ENCODE results near the gene KHNYN.

KHNYN gene

GRCh38 chr14:24411443-24412389, 18.0 kb upstream of the KHNYN start:
- Histone ChIP-seq H3K18ac (ENCODE audit: low read length) (no peak overlapping the region), H2BK5ac (ENCODE audit: low read length) (no peak overlapping the region), H3K27ac (replicated peaks; ENCODE audit: low read length) (no peak overlapping the region), H2AK5ac (ENCODE audit: low read depth, low read length) (no peak overlapping the region), H2AFZ (ENCODE audit: low read length) (no peak overlapping the region), H4K91ac (ENCODE audit: low read depth, low read length, poor library complexity) (no peak overlapping the region), H2BK15ac (ENCODE audit: low read length) (no peak overlapping the region), H3K79me1 (ENCODE audit: low read depth, low read length) (peaks cover 1% of the 10 kb centered on the region), H3K14ac (ENCODE audit: low read length) (no peak overlapping the region), H2BK120ac (ENCODE audit: low read depth, low read length) (no peak overlapping the region), H3K27me3 (ENCODE audit: control insufficient read depth in 3 of 3, insufficient read depth in 3 of 3, low read depth in 1 of 3, low read length in 3 of 3) (peaks cover 0 to 32% (median 0%) of the 10 kb centered on the region in 3 experiments), H3K36me3 (replicated peaks in 1 of 2; ENCODE audit: control insufficient read depth in 2 of 2, insufficient read depth in 2 of 2, low read length in 2 of 2) (peaks cover 0 to 23% of the 10 kb centered on the region in 2 donors), H2BK12ac (ENCODE audit: low read length) (peak overlapping the region; percentile 16), H3K23ac (ENCODE audit: low read depth, low read length, poor library complexity) (no peak overlapping the region), H3K4me3 (ENCODE audit: low read length in 2 of 2) (no peak overlapping the region), H4K8ac (ENCODE audit: low read depth, low read length) (no peak overlapping the region), H3K9me3 (replicated peaks in 1 of 2; ENCODE audit: control insufficient read depth in 2 of 2, insufficient read depth in 1 of 2, low read depth in 1 of 2, low read length in 2 of 2) (no peaks in the 10 kb centered on the region), H3K9ac (ENCODE audit: low read depth, low read length, poor library complexity) (no peak overlapping the region), H3K4me2 (ENCODE audit: insufficient read depth, low read length, poor library complexity, severe bottlenecking) (no peak overlapping the region), H3K4me1 (ENCODE audit: control insufficient read depth in 2 of 2, insufficient read depth in 1 of 2, low read depth in 1 of 2, low read length in 2 of 2) (no peaks in the 10 kb centered on the region), H3K4ac (ENCODE audit: low read length) (no peak overlapping the region)
- DNase-seq (ENCODE audit: low spot score) = peak; percentile 23
- WGBS, 2 donors (ENCODE audit: extremely low coverage in 2 of 2, insufficient read length in 2 of 2, insufficient replicate concordance in 1 of 2) = no CpG with 5 or more reads among the region's 16 CpGs

GRCh38 chr14:24414077-24414476, 15.7 kb upstream of the KHNYN start:
- no peak overlapping the region for H2AK5ac ChIP-seq (ENCODE audit: low read depth, low read length)
- H3K4me1 ChIP-seq (ENCODE audit: control insufficient read depth in 2 of 2, insufficient read depth in 1 of 2, low read depth in 1 of 2, low read length in 2 of 2) = no peaks in the 10 kb centered on the region
- no peak overlapping the region for H2BK15ac ChIP-seq (ENCODE audit: low read length)
- no peak for DNase-seq (ENCODE audit: low spot score)
- H2AFZ ChIP-seq (ENCODE audit: low read length) = no peak overlapping the region
- H3K27ac ChIP-seq (replicated peaks; ENCODE audit: low read length) = no peak overlapping the region
- H3K23ac ChIP-seq (ENCODE audit: low read depth, low read length, poor library complexity) = no peak overlapping the region
- H2BK5ac ChIP-seq (ENCODE audit: low read length) = no peak overlapping the region
- peaks cover 0 to 38% (median 0%) of the 10 kb centered on the region in 3 experiments for H3K27me3 ChIP-seq (ENCODE audit: control insufficient read depth in 3 of 3, insufficient read depth in 3 of 3, low read depth in 1 of 3, low read length in 3 of 3)
- whole genome bisulfite sequencing, 2 donors (ENCODE audit: extremely low coverage in 2 of 2, insufficient read length in 2 of 2, insufficient replicate concordance in 1 of 2) = no CpG with 5 or more reads among the region's 1 CpG
- H3K79me1 ChIP-seq (ENCODE audit: low read depth, low read length) = peaks cover 1% of the 10 kb centered on the region
- H3K9me3 ChIP-seq (replicated peaks in 1 of 2; ENCODE audit: control insufficient read depth in 2 of 2, insufficient read depth in 1 of 2, low read depth in 1 of 2, low read length in 2 of 2) = no peaks in the 10 kb centered on the region
- H2BK12ac ChIP-seq (ENCODE audit: low read length) = no peak overlapping the region
- H3K18ac ChIP-seq (ENCODE audit: low read length) = no peak overlapping the region
- no peak overlapping the region for H3K4ac ChIP-seq (ENCODE audit: low read length)
- H4K91ac ChIP-seq (ENCODE audit: low read depth, low read length, poor library complexity) = no peak overlapping the region
- H4K8ac ChIP-seq (ENCODE audit: low read depth, low read length) = no peak overlapping the region
- no peak overlapping the region for H3K4me2 ChIP-seq (ENCODE audit: insufficient read depth, low read length, poor library complexity, severe bottlenecking)
- H2BK120ac ChIP-seq (ENCODE audit: low read depth, low read length) = no peak overlapping the region
- H3K36me3 ChIP-seq (replicated peaks in 1 of 2; ENCODE audit: control insufficient read depth in 2 of 2, insufficient read depth in 2 of 2, low read length in 2 of 2) = peaks cover 0 to 17% of the 10 kb centered on the region in 2 donors
- H3K14ac ChIP-seq (ENCODE audit: low read length) = no peak overlapping the region
- no peak overlapping the region for H3K9ac ChIP-seq (ENCODE audit: low read depth, low read length, poor library complexity)
- no peak overlapping the region for H3K4me3 ChIP-seq (ENCODE audit: low read length in 2 of 2)

- no CpG with 5 or more reads among the region's 15 CpGs for WGBS, 2 donors (ENCODE audit: extremely low coverage in 2 of 2, insufficient read length in 2 of 2, insufficient replicate concordance in 1 of 2)
- Histone ChIP-seq H2BK120ac (ENCODE audit: low read depth, low read length) (no peak overlapping the region), H3K18ac (ENCODE audit: low read length) (no peak overlapping the region), H3K9ac (ENCODE audit: low read depth, low read length, poor library complexity) (peak overlapping the region; percentile 13), H4K91ac (ENCODE audit: low read depth, low read length, poor library complexity) (no peak overlapping the region), H3K4me2 (ENCODE audit: insufficient read depth, low read length, poor library complexity, severe bottlenecking) (no peak overlapping the region), H3K79me1 (ENCODE audit: low read depth, low read length) (peaks cover 1% of the 10 kb centered on the region), H2BK15ac (ENCODE audit: low read length) (no peak overlapping the region), H3K23ac (ENCODE audit: low read depth, low read length, poor library complexity) (no peak overlapping the region), H2AK5ac (ENCODE audit: low read depth, low read length) (no peak overlapping the region), H3K14ac (ENCODE audit: low read length) (no peak overlapping the region), H3K4me3 (ENCODE audit: low read length in 2 of 2) (no peak overlapping the region), H4K8ac (ENCODE audit: low read depth, low read length) (no peak overlapping the region), H3K27me3 (ENCODE audit: control insufficient read depth in 3 of 3, insufficient read depth in 3 of 3, low read depth in 1 of 3, low read length in 3 of 3) (peaks cover 0 to 35% (median 0%) of the 10 kb centered on the region in 3 experiments), H3K9me3 (replicated peaks in 1 of 2; ENCODE audit: control insufficient read depth in 2 of 2, insufficient read depth in 1 of 2, low read depth in 1 of 2, low read length in 2 of 2) (no peaks in the 10 kb centered on the region), H2AFZ (ENCODE audit: low read length) (no peak overlapping the region), H3K27ac (replicated peaks; ENCODE audit: low read length) (no peak overlapping the region), H3K36me3 (replicated peaks in 1 of 2; ENCODE audit: control insufficient read depth in 2 of 2, insufficient read depth in 2 of 2, low read length in 2 of 2) (peaks cover 0 to 17% of the 10 kb centered on the region in 2 donors), H2BK5ac (ENCODE audit: low read length) (no peak overlapping the region), H3K4ac (ENCODE audit: low read length) (no peak overlapping the region), H3K4me1 (ENCODE audit: control insufficient read depth in 2 of 2, insufficient read depth in 1 of 2, low read depth in 1 of 2, low read length in 2 of 2) (no peaks in the 10 kb centered on the region), H2BK12ac (ENCODE audit: low read length) (no peak overlapping the region)
- no peak for DNase-seq (ENCODE audit: low spot score)
Observed at GRCh38 chr14:24414732-24415420, 14.9 kb upstream of the KHNYN start.
